Fibroblast of lung (primary cell): ENCODE results near the gene PCSK4. TPM values are rescaled to one million over a fixed set of nuclear protein-coding genes. Genes with fewer than 3 reads are reported as not detected.

ENCODE experiments used
- DNase-seq, 2 donors: peaks; one replicate each; pipeline versions ENCODE4 v3.0.0 to v3.0.0-alpha.2; 2010; ENCODE audit warnings: low read depth in 2 of 2
- H2AFZ ChIP-seq: 2 replicates; pipeline ENCODE4 v1.5.1; 2012; ENCODE audit warnings: low read length, control low read depth, inconsistent platforms
- H3K27ac ChIP-seq: 2 replicates; pipeline ENCODE4 v1.5.1; 2011; ENCODE audit warnings: low read length, control low read depth; ENCODE audit not compliant: insufficient read depth
- H3K27me3 ChIP-seq: 2 replicates; pipeline ENCODE4 v1.5.1; 2011; ENCODE audit warnings: mild to moderate bottlenecking, low read length; ENCODE audit not compliant: control insufficient read depth, insufficient read depth
- H3K36me3 ChIP-seq: 2 replicates; pipeline ENCODE4 v1.5.1; 2011; ENCODE audit warnings: low read length; ENCODE audit not compliant: control insufficient read depth, insufficient read depth
- H3K4me1 ChIP-seq: 2 replicates; pipeline ENCODE4 v1.5.1; 2011; ENCODE audit warnings: low read length; ENCODE audit not compliant: control insufficient read depth, insufficient read depth; ENCODE audit errors: extremely low read depth
- H3K4me2 ChIP-seq: 2 replicates; pipeline ENCODE4 v1.5.1; 2011; ENCODE audit warnings: low read length, control low read depth; ENCODE audit not compliant: insufficient read depth; ENCODE audit errors: extremely low read depth
- H3K4me3 ChIP-seq, 4 experiments: fragments of 200-600 bp in 1 of 4; sonication (generic) in 1 of 4; replicated peaks in 1 of 4; 2 replicates each; pipeline ENCODE4 v1.5.1; 2011 to 2016; ENCODE audit warnings: low read length in 4 of 4, low read depth in 3 of 4, mild to moderate bottlenecking in 3 of 4, control low read depth in 2 of 4, inconsistent platforms in 1 of 4, mixed read lengths in 1 of 4; ENCODE audit not compliant: insufficient read depth in 1 of 4; ENCODE audit errors: control extremely low read depth in 1 of 4
- H3K79me2 ChIP-seq: 2 replicates; pipeline ENCODE4 v1.5.1; 2012; ENCODE audit warnings: mild to moderate bottlenecking, low read length, inconsistent platforms; ENCODE audit not compliant: control insufficient read depth, insufficient read depth
- H3K9ac ChIP-seq: 2 replicates; pipeline ENCODE4 v1.5.1; 2011; ENCODE audit warnings: mild to moderate bottlenecking, low read length, control low read depth; ENCODE audit not compliant: insufficient read depth
- H3K9me3 ChIP-seq: 2 replicates; pipeline ENCODE4 v1.5.1; 2012; ENCODE audit warnings: low read depth, low read length; ENCODE audit not compliant: control insufficient read depth, insufficient read depth
- H4K20me1 ChIP-seq: 2 replicates; pipeline ENCODE4 v1.5.1; 2011; ENCODE audit warnings: low read length; ENCODE audit not compliant: control insufficient read depth, insufficient read depth; ENCODE audit errors: extremely low read depth
- CTCF ChIP-seq, 2 donors: IDR thresholded peaks in 1 of 2; conservative IDR thresholded peaks in 1 of 2; 1 replicate in 1 of 2; 2 replicates in 1 of 2; pipeline ENCODE4 v1.5.1; 2011 to 2012; ENCODE audit warnings: low read length in 2 of 2, control low read depth in 1 of 2, inconsistent platforms in 1 of 2, low read depth in 1 of 2, mild to moderate bottlenecking in 1 of 2
- EZH2 ChIP-seq: IDR thresholded peaks from 2 replicates; pipeline ENCODE4 v1.5.1; 2012; ENCODE audit warnings: low read length, control low read depth, mild to moderate bottlenecking; ENCODE audit errors: missing control alignments
- polyA plus RNA-seq, 2 donors: library from polyadenylated mRNA; depleted of rRNA in 1 of 2; stranded (reverse) in 1 of 2; unstranded in 1 of 2; fragments of >200 nt; gene quantifications; 2 replicates each; pipeline ENCODE4 v1.2.1, GENCODE V29; 2011 to 2012; ENCODE audit warnings: missing spikeins in 1 of 2
- total RNA-seq: library from RNA; depleted of rRNA; stranded (reverse); fragments of >200 nt; gene quantifications from 2 replicates; pipeline ENCODE4 v1.2.1, GENCODE V29; 2014

The PCSK4 gene
- total and polyA plus RNA-seq, 2 donors (not counting 1 experiment from before 2014, with no cell fraction given), result 0.28 to 3.5 TPM

GRCh38 chr19:1495051-1495798 lies 5.1 kb upstream of the PCSK4 start:
- Histone ChIP-seq H2AFZ (no peak overlapping the region), H3K9ac (no peak overlapping the region), H3K4me3 (no peak overlapping the region), H3K27me3 (peaks cover 13% of the 10 kb centered on the region), H3K79me2 (no peaks in the 10 kb centered on the region), H3K4me2 (no peak overlapping the region), H3K9me3 (no peaks in the 10 kb centered on the region), H3K27ac (no peak overlapping the region), H3K4me1 (no peaks in the 10 kb centered on the region), H3K36me3 (no peaks in the 10 kb centered on the region), H4K20me1 (no peaks in the 10 kb centered on the region)
- no peak for DNase-seq
- TF ChIP-seq CTCF (conservative IDR thresholded peaks at IDR 0.05 in 1 of 2, IDR thresholded peaks at IDR 0.05 in 1 of 2; ENCODE audit: low read depth in 1 of 2, low read length in 2 of 2) (no peak), EZH2 (no peak)

DNA sequence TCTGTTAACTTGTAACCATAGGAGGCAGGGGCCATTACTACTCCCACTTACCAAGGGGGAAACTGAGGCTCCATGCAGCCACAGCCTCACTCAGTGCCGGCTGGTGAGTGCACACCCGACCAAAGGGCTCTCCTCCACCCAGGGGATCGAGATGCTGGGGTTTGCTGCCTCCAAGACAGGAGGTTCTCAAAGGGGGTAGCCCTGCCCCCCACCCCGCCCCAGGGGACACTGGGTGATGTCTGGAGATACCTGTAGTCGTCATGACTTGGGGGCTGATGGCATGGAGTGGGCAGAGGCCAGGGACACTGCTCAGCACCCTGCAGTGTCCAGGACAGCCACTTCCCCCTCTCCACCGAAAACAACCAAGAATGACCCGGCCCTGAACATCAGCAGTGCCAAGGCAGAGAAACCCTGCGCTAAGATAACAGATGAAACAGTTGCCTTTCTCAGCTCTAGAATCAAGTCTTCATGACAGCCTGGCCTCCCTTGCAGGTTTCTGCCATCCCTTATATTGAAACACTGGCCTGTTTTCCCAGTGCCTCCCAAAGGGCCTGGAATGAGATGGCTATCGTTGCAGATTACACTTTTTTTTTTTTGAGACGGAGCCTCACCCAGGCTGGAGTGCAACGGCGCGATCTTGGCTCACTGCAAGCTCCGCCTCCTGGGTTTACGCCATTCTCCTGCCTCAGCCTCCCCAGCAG lies 4.1 kb upstream of the PCSK4 start:
- H3K27ac ChIP-seq, result no peak overlapping the region
- no peak for TF ChIP-seq CTCF (conservative IDR thresholded peaks at IDR 0.05 in 1 of 2, IDR thresholded peaks at IDR 0.05 in 1 of 2; ENCODE audit: low read depth in 1 of 2, low read length in 2 of 2)
- DNase-seq, result no peak
- no peak overlapping the region for H3K9ac ChIP-seq
- H3K36me3 ChIP-seq, result no peaks in the 10 kb centered on the region
- H3K4me3 ChIP-seq, result no peak overlapping the region
- no peaks in the 10 kb centered on the region for H3K4me1 ChIP-seq
- H3K9me3 ChIP-seq, result no peaks in the 10 kb centered on the region
- no peaks in the 10 kb centered on the region for H3K79me2 ChIP-seq
- no peak overlapping the region for H3K4me2 ChIP-seq
- peaks cover 13% of the 10 kb centered on the region for H3K27me3 ChIP-seq
- H4K20me1 ChIP-seq, result no peaks in the 10 kb centered on the region
- no peak overlapping the region for H2AFZ ChIP-seq

DNA sequence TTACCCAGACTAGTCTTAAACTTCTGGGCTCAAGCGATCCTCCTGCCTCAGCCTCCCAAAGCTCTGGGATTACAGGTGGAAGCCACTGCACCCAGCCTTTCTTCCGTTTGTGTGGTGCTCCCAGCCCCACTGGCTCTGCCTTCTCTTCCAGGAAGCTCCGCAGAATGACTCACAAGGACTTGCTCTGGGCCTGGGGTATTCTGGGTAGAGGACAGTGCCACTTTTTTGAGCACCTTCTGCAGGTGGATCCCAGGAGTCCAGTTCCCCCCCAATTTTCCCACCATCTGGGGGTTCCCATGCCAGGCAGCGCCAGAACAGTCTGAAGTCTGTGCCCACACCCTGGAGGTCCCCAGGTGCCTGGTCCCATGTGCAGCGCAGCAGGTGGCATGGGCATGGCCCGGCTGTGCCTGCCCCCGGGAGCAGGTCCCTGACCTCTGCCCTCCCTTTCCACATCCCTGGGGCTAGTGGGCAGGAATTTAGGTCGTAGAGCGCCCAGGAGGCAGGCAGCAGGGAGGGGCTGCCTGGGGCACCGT lies 2.4 kb upstream of the PCSK4 start:
- H2AFZ ChIP-seq, result no peak overlapping the region
- H3K4me1 ChIP-seq, result no peaks in the 10 kb centered on the region
- no peak overlapping the region for H3K9ac ChIP-seq
- H3K27ac ChIP-seq, result no peak overlapping the region
- peak in 1 of 2 donors; percentile 28 for DNase-seq
- H4K20me1 ChIP-seq, result no peaks in the 10 kb centered on the region
- no peaks in the 10 kb centered on the region for H3K9me3 ChIP-seq
- H3K4me3 ChIP-seq, result no peak overlapping the region
- H3K4me2 ChIP-seq, result no peak overlapping the region
- no peaks in the 10 kb centered on the region for H3K79me2 ChIP-seq
- TF ChIP-seq CTCF (conservative IDR thresholded peaks at IDR 0.05 in 1 of 2, IDR thresholded peaks at IDR 0.05 in 1 of 2; ENCODE audit: low read depth in 1 of 2, low read length in 2 of 2), result no peak
- peaks cover 13% of the 10 kb centered on the region for H3K27me3 ChIP-seq
- no peaks in the 10 kb centered on the region for H3K36me3 ChIP-seq
